HG02938 (cell line): ENCODE data around the gene LTB.

Experiments used
- ATAC-seq: cut with Tn5 transposase; IDR thresholded peaks from one replicate; pipeline ENCODE4 v1.9.1; 2021; ENCODE audit warnings: mild to moderate bottlenecking, moderate library complexity; ENCODE audit not compliant: unreplicated experiment

The LTB gene

DNA sequence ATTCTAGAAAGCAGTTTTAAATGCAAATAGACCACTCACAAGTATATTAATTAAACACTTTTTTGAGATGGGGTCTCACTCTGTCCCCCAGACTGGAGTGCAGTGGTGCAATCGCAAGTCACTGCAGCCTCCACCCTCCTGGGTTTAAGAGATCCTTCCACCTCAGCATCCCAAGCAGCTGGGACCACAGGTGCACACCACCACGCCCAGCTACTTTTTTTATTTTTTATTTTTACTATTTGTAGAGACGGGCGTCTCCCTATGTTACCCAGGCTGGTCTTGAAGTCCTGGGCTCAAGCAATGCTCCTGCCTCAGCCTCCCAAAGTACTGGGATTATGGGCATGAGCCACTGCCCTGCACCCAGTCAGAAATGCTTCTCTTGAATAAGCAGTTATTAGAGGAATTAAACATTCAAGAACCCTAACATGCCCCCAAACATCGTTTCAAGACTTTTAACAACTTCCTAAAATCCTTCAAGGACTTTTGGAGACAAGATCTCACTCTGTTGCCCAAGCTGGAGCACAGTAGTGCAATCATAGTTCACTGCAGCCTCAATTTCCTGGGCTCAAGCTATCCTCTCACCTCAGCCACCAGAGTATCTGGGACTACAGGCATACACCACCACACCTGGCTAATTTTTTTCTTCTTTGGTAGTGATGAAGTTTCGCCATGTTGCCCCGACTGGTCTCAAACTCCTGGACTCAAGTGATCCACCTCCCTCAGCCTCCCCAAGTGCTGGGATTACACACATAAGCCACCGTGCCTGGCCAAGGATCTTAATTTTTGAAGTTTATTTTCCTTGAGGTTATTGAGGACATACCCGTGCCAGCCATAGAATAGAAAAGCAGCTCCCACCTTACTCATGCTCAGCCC is 50.2 kb downstream of the LTB start:
- no peak for ATAC-seq

DNA sequence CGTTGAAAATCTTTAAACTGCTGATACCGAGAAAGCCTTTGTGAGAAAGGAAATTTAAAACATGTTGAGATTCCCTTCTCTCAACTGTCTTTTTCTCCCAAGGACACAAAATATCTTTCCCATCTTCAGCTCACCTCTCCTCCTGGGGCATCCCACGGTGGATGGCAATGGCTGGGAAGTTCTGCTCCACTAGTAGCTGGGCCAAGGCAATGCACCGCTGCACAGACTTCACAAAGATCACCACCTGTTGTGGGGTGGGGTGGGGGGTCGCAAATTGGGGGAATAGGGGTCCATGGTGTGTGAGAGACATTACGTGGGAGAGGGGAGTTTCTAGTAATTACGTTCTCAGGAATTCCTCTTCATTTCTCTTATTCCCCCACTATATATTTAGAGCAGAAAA is 51.1 kb downstream of the LTB start:
- no peak for ATAC-seq

DNA sequence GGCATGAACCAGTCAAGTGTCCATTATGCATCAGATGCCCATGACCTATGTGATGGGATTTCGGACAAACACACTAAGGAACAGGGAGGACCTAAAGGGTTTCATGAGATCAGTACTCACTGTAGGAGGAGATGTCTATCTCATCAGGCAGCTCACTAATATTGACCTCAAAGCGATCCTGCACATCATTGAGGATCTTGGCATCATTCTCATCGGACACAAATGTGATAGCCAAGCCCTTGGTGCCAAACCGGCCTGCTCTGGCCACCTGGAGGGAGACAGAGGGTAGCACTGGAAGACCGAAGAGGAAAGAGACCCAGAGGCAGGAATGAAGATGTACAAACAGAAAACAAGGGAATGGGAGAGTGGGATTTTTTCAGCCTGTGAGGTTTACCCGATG is 51.6 kb downstream of the LTB start:
- ATAC-seq = no peak
